ENCODE results near the gene MPDZ.

The MPDZ gene

DNA sequence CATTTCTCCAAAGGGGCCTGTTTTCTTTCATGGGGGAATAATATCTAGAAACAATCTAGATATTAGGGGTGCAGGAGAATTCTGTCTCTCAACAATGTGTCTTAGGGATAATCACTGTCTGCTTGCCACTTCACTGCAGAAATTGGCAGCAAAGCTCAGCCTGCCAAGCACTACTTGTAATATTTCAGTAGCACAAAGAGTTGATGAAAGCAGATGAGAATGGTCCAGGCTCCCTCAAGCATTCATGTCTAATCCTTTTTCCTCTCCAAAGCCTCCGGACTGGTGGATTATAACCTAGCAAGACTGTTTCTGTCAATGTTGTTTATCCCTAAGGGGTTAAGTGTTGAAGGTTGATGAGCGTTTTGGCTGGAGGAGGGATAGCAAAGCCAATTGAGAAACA lies 13.3 kb upstream of the MPDZ start:
- TF ChIP-seq, protein P1, sequence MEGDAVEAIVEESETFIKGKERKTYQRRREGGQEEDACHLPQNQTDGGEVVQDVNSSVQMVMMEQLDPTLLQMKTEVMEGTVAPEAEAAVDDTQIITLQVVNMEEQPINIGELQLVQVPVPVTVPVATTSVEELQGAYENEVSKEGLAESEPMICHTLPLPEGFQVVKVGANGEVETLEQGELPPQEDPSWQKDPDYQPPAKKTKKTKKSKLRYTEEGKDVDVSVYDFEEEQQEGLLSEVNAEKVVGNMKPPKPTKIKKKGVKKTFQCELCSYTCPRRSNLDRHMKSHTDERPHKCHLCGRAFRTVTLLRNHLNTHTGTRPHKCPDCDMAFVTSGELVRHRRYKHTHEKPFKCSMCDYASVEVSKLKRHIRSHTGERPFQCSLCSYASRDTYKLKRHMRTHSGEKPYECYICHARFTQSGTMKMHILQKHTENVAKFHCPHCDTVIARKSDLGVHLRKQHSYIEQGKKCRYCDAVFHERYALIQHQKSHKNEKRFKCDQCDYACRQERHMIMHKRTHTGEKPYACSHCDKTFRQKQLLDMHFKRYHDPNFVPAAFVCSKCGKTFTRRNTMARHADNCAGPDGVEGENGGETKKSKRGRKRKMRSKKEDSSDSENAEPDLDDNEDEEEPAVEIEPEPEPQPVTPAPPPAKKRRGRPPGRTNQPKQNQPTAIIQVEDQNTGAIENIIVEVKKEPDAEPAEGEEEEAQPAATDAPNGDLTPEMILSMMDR (IDR thresholded peaks at IDR 0.05; ENCODE audit: extremely low read depth, missing control alignments): no peak

GRCh38 chr9:13292158-13292557 lies 12.7 kb upstream of the MPDZ start:
- DNase-seq (ENCODE audit: low spot score): no peak
- TF ChIP-seq, protein P1 (IDR thresholded peaks at IDR 0.05; ENCODE audit: extremely low read depth, missing control alignments): no peak

More for the DNA sequence above, 13.3 kb upstream of the MPDZ start:
- DNase-seq (ENCODE audit: low spot score): no peak

DNA sequence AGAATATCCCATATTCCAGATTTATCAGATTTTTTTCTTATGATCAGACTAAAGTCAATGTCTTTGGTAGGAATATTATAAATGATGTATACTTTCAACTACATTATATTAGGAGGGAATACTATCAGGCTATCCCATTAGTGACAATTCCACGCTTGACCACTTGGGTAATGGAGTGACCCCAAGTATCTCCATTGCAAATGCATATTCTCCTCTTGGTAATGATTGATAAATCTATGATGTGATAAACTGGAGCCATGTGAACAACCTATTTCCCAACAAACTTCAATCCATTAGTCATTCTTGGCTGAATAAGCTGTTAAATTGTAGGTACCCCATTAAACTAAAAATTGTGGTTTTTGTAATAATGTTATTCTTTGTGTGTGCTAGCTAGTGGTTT lies 12.2 kb upstream of the MPDZ start:
- DNase-seq (ENCODE audit: low spot score): no peak
- TF ChIP-seq, protein P1 (IDR thresholded peaks at IDR 0.05; ENCODE audit: extremely low read depth, missing control alignments): no peak

- no peak for DNase-seq (ENCODE audit: low spot score)
- TF ChIP-seq, protein P1 (IDR thresholded peaks at IDR 0.05; ENCODE audit: extremely low read depth, missing control alignments): no peak
These were observed 4.5 kb upstream of the MPDZ start for GRCh38 chr9:13284011-13284410.

DNA sequence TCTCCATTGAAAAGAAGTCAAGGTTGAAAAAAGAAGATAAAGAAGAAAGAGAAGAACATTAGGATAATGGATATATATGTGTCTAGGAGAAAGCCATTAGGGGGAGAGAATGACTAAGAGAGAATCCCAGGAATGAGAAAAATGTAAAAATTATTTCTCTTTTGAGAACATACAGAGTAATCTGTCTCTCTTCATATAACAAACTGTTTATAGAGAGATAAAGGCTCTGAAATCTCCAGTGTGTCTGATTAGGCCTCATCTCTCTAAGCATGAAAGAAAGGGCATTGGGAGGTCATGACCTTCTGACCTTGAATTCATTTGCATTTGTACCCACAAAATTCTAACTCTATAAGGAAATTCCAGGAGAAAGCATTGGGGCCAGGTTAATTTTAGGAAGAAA lies 3.5 kb upstream of the MPDZ start:
- DNase-seq (ENCODE audit: low spot score): no peak
- TF ChIP-seq, protein P1 (IDR thresholded peaks at IDR 0.05; ENCODE audit: extremely low read depth, missing control alignments): no peak

- DNase-seq (ENCODE audit: low spot score): no peak
These were observed 2.0 kb upstream of the MPDZ start for GRCh38 chr9:13281356-13282016.

More at GRCh38 chr9:13281356-13282016, 2.0 kb upstream of the MPDZ start:
- TF ChIP-seq, protein P1 (IDR thresholded peaks at IDR 0.05; ENCODE audit: extremely low read depth, missing control alignments): no peak
